Measurements from ENCODE around the gene NHSL1. TPM values are rescaled to one million over a fixed set of nuclear protein-coding genes. Genes with fewer than 3 reads are reported as not detected.

NHSL1 gene
- total RNA-seq, 2 donors from 2014 or later = 16.3 to 17.5 TPM

- Mint-ChIP-seq H3K27ac (peak overlapping the region; percentile 59), H3K36me3 (ENCODE audit: low read depth) (no peaks in the 10 kb centered on the region), H3K4me1 (peaks cover 52% of the 10 kb centered on the region), H3K27me3 (ENCODE audit: insufficient read depth) (no peaks in the 10 kb centered on the region), H3K4me3 (peak overlapping the region; percentile 13), H3K9me3 (no peaks in the 10 kb centered on the region)
- Histone ChIP-seq H3K27me3 (ENCODE audit: control insufficient read depth, insufficient read depth, low read length, poor library complexity, severe bottlenecking) (no peaks in the 10 kb centered on the region), H3K9ac (ENCODE audit: extremely low read depth, low read length, poor library complexity, severe bottlenecking) (peak overlapping the region; percentile 2), H3K4me3 (ENCODE audit: low read length) (peak overlapping the region; percentile 77), H3K9me3 (ENCODE audit: control insufficient read depth, low read length) (no peaks in the 10 kb centered on the region), H3K27ac (ENCODE audit: low read depth, low read length) (peak overlapping the region; percentile 86), H3K4me1 (ENCODE audit: control insufficient read depth, insufficient read depth, low read length) (peaks cover 18% of the 10 kb centered on the region), H3K36me3 (ENCODE audit: control insufficient read depth, insufficient read depth, low read length) (no peaks in the 10 kb centered on the region)
- TF ChIP-seq CTCF (conservative IDR thresholded peaks at IDR 0.05) = no peak
- 3 to 5% methylated on average over 5 to 6 of the region's 6 CpGs for WGBS, 2 experiments (ENCODE audit: insufficient coverage in 1 of 2, insufficient read length in 1 of 2)
- peak; percentile 95 for DNase-seq
Observed at GRCh38 chr6:138545621-138545980, 46.3 kb upstream of the NHSL1 start.

GRCh38 chr6:138544501-138544900 is 45.2 kb upstream of the NHSL1 start:
- no peaks in the 10 kb centered on the region for H3K36me3 ChIP-seq (ENCODE audit: control insufficient read depth, insufficient read depth, low read length)
- H3K9ac ChIP-seq (ENCODE audit: extremely low read depth, low read length, poor library complexity, severe bottlenecking) = no peak overlapping the region
- no peaks in the 10 kb centered on the region for H3K27me3 Mint-ChIP-seq (ENCODE audit: insufficient read depth)
- H3K36me3 Mint-ChIP-seq (ENCODE audit: low read depth) = no peaks in the 10 kb centered on the region
- no peaks in the 10 kb centered on the region for H3K9me3 ChIP-seq (ENCODE audit: control insufficient read depth, low read length)
- no peaks in the 10 kb centered on the region for H3K9me3 Mint-ChIP-seq
- no peak for TF ChIP-seq CTCF (conservative IDR thresholded peaks at IDR 0.05)
- H3K4me1 ChIP-seq (ENCODE audit: control insufficient read depth, insufficient read depth, low read length) = peaks cover 27% of the 10 kb centered on the region
- no peak for DNase-seq
- H3K27ac Mint-ChIP-seq = peak overlapping the region; percentile 14
- peak overlapping the region; percentile 77 for H3K4me3 ChIP-seq (ENCODE audit: low read length)
- H3K4me1 Mint-ChIP-seq = peaks cover 60% of the 10 kb centered on the region
- no peaks in the 10 kb centered on the region for H3K27me3 ChIP-seq (ENCODE audit: control insufficient read depth, insufficient read depth, low read length, poor library complexity, severe bottlenecking)
- no peak overlapping the region for H3K27ac ChIP-seq (ENCODE audit: low read depth, low read length)
- H3K4me3 Mint-ChIP-seq = no peak overlapping the region
- WGBS, 2 experiments (ENCODE audit: insufficient coverage in 1 of 2, insufficient read length in 1 of 2) = 60 to 73% methylated on average over 1 of the region's 3 CpGs

- Histone ChIP-seq H3K27ac (ENCODE audit: low read depth, low read length) (no peak overlapping the region), H3K9me3 (ENCODE audit: control insufficient read depth, low read length) (no peaks in the 10 kb centered on the region), H3K4me1 (ENCODE audit: control insufficient read depth, insufficient read depth, low read length) (peaks cover 30% of the 10 kb centered on the region), H3K9ac (ENCODE audit: extremely low read depth, low read length, poor library complexity, severe bottlenecking) (no peak overlapping the region), H3K27me3 (ENCODE audit: control insufficient read depth, insufficient read depth, low read length, poor library complexity, severe bottlenecking) (no peaks in the 10 kb centered on the region), H3K36me3 (ENCODE audit: control insufficient read depth, insufficient read depth, low read length) (no peaks in the 10 kb centered on the region), H3K4me3 (ENCODE audit: low read length) (peak overlapping the region; percentile 77)
- no peak for DNase-seq
- Mint-ChIP-seq H3K36me3 (ENCODE audit: low read depth) (no peaks in the 10 kb centered on the region), H3K27me3 (ENCODE audit: insufficient read depth) (no peaks in the 10 kb centered on the region), H3K4me3 (no peak overlapping the region), H3K4me1 (peaks cover 68% of the 10 kb centered on the region), H3K9me3 (no peaks in the 10 kb centered on the region), H3K27ac (no peak overlapping the region)
- WGBS, 2 experiments (ENCODE audit: insufficient coverage in 1 of 2, insufficient read length in 1 of 2) = 43 to 61% methylated on average over 4 of the region's 4 CpGs
- no peak for TF ChIP-seq CTCF (conservative IDR thresholded peaks at IDR 0.05)
Observed at GRCh38 chr6:138543657-138544056, 44.4 kb upstream of the NHSL1 start.
